Osteoblast (primary cell): ENCODE measurements around the gene OXER1. TPM values are rescaled to one million over a fixed set of nuclear protein-coding genes. Genes with fewer than 3 reads are reported as not detected.

Experiments used
- DNase-seq: peaks from one replicate; pipeline ENCODE4 v3.0.0; 2011; ENCODE audit warnings: low spot score, mixed read lengths; ENCODE audit not compliant: insufficient read length; ENCODE audit errors: missing footprints
- H2AFZ ChIP-seq: 2 replicates; pipeline ENCODE4 v1.6.0; 2011; ENCODE audit warnings: mild to moderate bottlenecking, low read length
- H3K27ac ChIP-seq: 2 replicates; pipeline ENCODE4 v1.5.1; 2011; ENCODE audit warnings: mild to moderate bottlenecking, low read depth, low read length, moderate library complexity
- H3K27me3 ChIP-seq: 2 replicates; pipeline ENCODE4 v1.6.0; 2012; ENCODE audit warnings: mild to moderate bottlenecking, control low read depth, inconsistent platforms, low read length, moderate library complexity; ENCODE audit not compliant: insufficient read depth
- H3K36me3 ChIP-seq: 2 replicates; pipeline ENCODE4 v1.5.1; 2011; ENCODE audit warnings: mild to moderate bottlenecking, low read length, control low read depth, moderate library complexity; ENCODE audit not compliant: insufficient read depth
- H3K4me1 ChIP-seq: 2 replicates; pipeline ENCODE4 v1.5.1; 2011; ENCODE audit warnings: mild to moderate bottlenecking, low read length, control low read depth, moderate library complexity; ENCODE audit not compliant: insufficient read depth
- H3K4me2 ChIP-seq: 2 replicates; pipeline ENCODE4 v1.6.0; 2011; ENCODE audit warnings: mild to moderate bottlenecking, low read length; ENCODE audit not compliant: insufficient read depth
- H3K4me3 ChIP-seq: fragments of 200-600 bp; sonication (generic); 3 replicates; pipeline ENCODE4 v1.5.1; 2012; ENCODE audit warnings: mild to moderate bottlenecking, low read length, inconsistent platforms; ENCODE audit not compliant: insufficient read depth
- H3K79me2 ChIP-seq: 2 replicates; pipeline ENCODE4 v1.6.0; 2012; ENCODE audit warnings: mild to moderate bottlenecking, low read length, control low read depth, inconsistent platforms; ENCODE audit not compliant: insufficient read depth
- H3K9me3 ChIP-seq: 2 replicates; pipeline ENCODE4 v1.5.1; 2011; ENCODE audit warnings: low read depth, low read length, control low read depth
- H4K20me1 ChIP-seq: 2 replicates; pipeline ENCODE4 v1.6.0; 2012; ENCODE audit warnings: mild to moderate bottlenecking, low read length, control low read depth; ENCODE audit not compliant: insufficient read depth
- CTCF ChIP-seq: IDR thresholded peaks from 2 replicates; pipeline ENCODE4 v1.5.1; 2011; ENCODE audit warnings: mild to moderate bottlenecking, low read depth, low read length, moderate library complexity; ENCODE audit errors: extremely low read depth
- total RNA-seq: library from RNA; depleted of rRNA; stranded (reverse); fragments of >200 nt; gene quantifications from 2 replicates; pipeline ENCODE4 v1.2.3, GENCODE V29; 2012

The OXER1 gene
- total RNA-seq, 1 donor, result not detected

GRCh38 chr2:42801381-42801780, 37.4 kb upstream of the OXER1 start:
- H2AFZ ChIP-seq, result peak overlapping the region; percentile 6
- H3K4me2 ChIP-seq, result no peak overlapping the region
- H3K27me3 ChIP-seq, result no peaks in the 10 kb centered on the region
- H3K79me2 ChIP-seq, result no peaks in the 10 kb centered on the region
- H3K4me1 ChIP-seq, result peaks cover 10% of the 10 kb centered on the region
- no peaks in the 10 kb centered on the region for H3K9me3 ChIP-seq
- no peaks in the 10 kb centered on the region for H4K20me1 ChIP-seq
- H3K27ac ChIP-seq, result no peak overlapping the region
- no peaks in the 10 kb centered on the region for H3K36me3 ChIP-seq
- no peak for TF ChIP-seq CTCF
- H3K4me3 ChIP-seq, result no peak overlapping the region
- no peak for DNase-seq

GRCh38 chr2:42800981-42801380, 37.0 kb upstream of the OXER1 start:
- no peak for TF ChIP-seq CTCF
- Histone ChIP-seq H3K36me3 (no peaks in the 10 kb centered on the region), H3K79me2 (no peaks in the 10 kb centered on the region), H2AFZ (peak overlapping the region; percentile 6), H3K4me3 (no peak overlapping the region), H3K9me3 (no peaks in the 10 kb centered on the region), H3K4me1 (peaks cover 10% of the 10 kb centered on the region), H4K20me1 (no peaks in the 10 kb centered on the region), H3K4me2 (no peak overlapping the region), H3K27me3 (no peaks in the 10 kb centered on the region), H3K27ac (no peak overlapping the region)
- no peak for DNase-seq

GRCh38 chr2:42800461-42800962, 36.6 kb upstream of the OXER1 start:
- H3K27me3 ChIP-seq, result no peaks in the 10 kb centered on the region
- no peak for TF ChIP-seq CTCF
- peaks cover 10% of the 10 kb centered on the region for H3K4me1 ChIP-seq
- no peaks in the 10 kb centered on the region for H4K20me1 ChIP-seq
- no peaks in the 10 kb centered on the region for H3K36me3 ChIP-seq
- no peak overlapping the region for H3K27ac ChIP-seq
- H3K4me3 ChIP-seq, result no peak overlapping the region
- H3K9me3 ChIP-seq, result no peaks in the 10 kb centered on the region
- no peak for DNase-seq
- no peak overlapping the region for H2AFZ ChIP-seq
- H3K4me2 ChIP-seq, result no peak overlapping the region
- H3K79me2 ChIP-seq, result no peaks in the 10 kb centered on the region

- Histone ChIP-seq H3K79me2 (no peaks in the 10 kb centered on the region), H3K4me3 (no peak overlapping the region), H3K4me2 (no peak overlapping the region), H3K27me3 (no peaks in the 10 kb centered on the region), H3K27ac (no peak overlapping the region), H3K36me3 (no peaks in the 10 kb centered on the region), H2AFZ (no peak overlapping the region), H3K9me3 (no peaks in the 10 kb centered on the region), H3K4me1 (peaks cover 10% of the 10 kb centered on the region), H4K20me1 (no peaks in the 10 kb centered on the region)
- no peak for TF ChIP-seq CTCF
- DNase-seq, result no peak
Measured at GRCh38 chr2:42799881-42800280, 35.9 kb upstream of the OXER1 start.
